Stimulated activated CD8-positive, alpha-beta memory T cell treated with anti-CD3 and anti-CD28 coated beads, Interleukin-15, amount 100 ng/mL, for 4 hours (primary cell): ENCODE results near the gene ALKBH6.
"Not testable (repeated sequence)": the region's sequence is repeated elsewhere in the genome, so short reads cannot be mapped to it uniquely, and the experiment has no call there.

Experiments
- DNase-seq, 2 donors: peaks; one replicate each; pipeline ENCODE4 v3.0.0-alpha.2; 2020; ENCODE audit warnings: low read depth in 2 of 2

The ALKBH6 gene

GRCh38 chr19:36014012-36014924 is at the start of gene ALKBH6:
ALKBH6 (minus strand) TSS chr19:36014213; CDS start chr19:36013397, 816 bp downstream.
- DNase-seq: peak; percentile 97 to 98

- no peak for DNase-seq
Observed at GRCh38 chr19:36061367-36061766, 47.4 kb upstream of the ALKBH6 start.

GRCh38 chr19:36060430-36060829 is 46.4 kb upstream of the ALKBH6 start:
- no peak for DNase-seq

GRCh38 chr19:36059180-36059910 is 45.3 kb upstream of the ALKBH6 start:
- DNase-seq: no peak

GRCh38 chr19:36058481-36059179 is 44.6 kb upstream of the ALKBH6 start:
- DNase-seq: no peak

- DNase-seq: peak; percentile 87 to 89
Observed at GRCh38 chr19:36054733-36055686, 41.0 kb upstream of the ALKBH6 start, which contains the start of gene WDR62. WDR62 (plus strand) TSS chr19:36054897; CDS start chr19:36054972, 75 bp downstream.

- peak; percentile 100 for DNase-seq
Observed at GRCh38 chr19:36054119-36054732, 40.2 kb upstream of the ALKBH6 start, which contains the start of gene THAP8. THAP8 (minus strand) TSS chr19:36054285; CDS start chr19:36054217, 68 bp downstream.

GRCh38 chr19:36051637-36052036 is 37.6 kb upstream of the ALKBH6 start:
- DNase-seq: no peak

GRCh38 chr19:36051236-36051635 is 37.2 kb upstream of the ALKBH6 start:
- DNase-seq: no peak

- DNase-seq: no peak
Observed at GRCh38 chr19:36049080-36049698, 35.2 kb upstream of the ALKBH6 start.

- DNase-seq: no peak
Observed at GRCh38 chr19:36047835-36048234, 33.8 kb upstream of the ALKBH6 start.

GRCh38 chr19:36046443-36047050 is 32.5 kb upstream of the ALKBH6 start:
- no peak for DNase-seq

GRCh38 chr19:36043952-36044351 is 29.9 kb upstream of the ALKBH6 start:
- no peak for DNase-seq

- no peak for DNase-seq
Observed at GRCh38 chr19:36041831-36042230, 27.8 kb upstream of the ALKBH6 start.

- not testable (repeated sequence) for DNase-seq
Observed at GRCh38 chr19:36041092-36041491, 27.1 kb upstream of the ALKBH6 start.

- DNase-seq: no peak
Observed at GRCh38 chr19:36040495-36040894, 26.5 kb upstream of the ALKBH6 start.

GRCh38 chr19:36032251-36033104 is 18.5 kb upstream of the ALKBH6 start, which contains the start of gene CLIP3:
CLIP3 (minus strand) TSS chr19:36032873; CDS start chr19:36032357, 516 bp downstream.
- DNase-seq: peak; percentile 33 to 46

- DNase-seq: no peak
Observed at GRCh38 chr19:36031308-36031707, 17.3 kb upstream of the ALKBH6 start.
